Measurements from ENCODE around the gene UBXN11.

Gene UBXN11

GRCh38 chr1:26268290-26269197 is 37.9 kb downstream of the UBXN11 start:
- FAIRE-seq, result no peak

- FAIRE-seq, result no peak
Measured at GRCh38 chr1:26265405-26265804, 41.0 kb downstream of the UBXN11 start.

DNA sequence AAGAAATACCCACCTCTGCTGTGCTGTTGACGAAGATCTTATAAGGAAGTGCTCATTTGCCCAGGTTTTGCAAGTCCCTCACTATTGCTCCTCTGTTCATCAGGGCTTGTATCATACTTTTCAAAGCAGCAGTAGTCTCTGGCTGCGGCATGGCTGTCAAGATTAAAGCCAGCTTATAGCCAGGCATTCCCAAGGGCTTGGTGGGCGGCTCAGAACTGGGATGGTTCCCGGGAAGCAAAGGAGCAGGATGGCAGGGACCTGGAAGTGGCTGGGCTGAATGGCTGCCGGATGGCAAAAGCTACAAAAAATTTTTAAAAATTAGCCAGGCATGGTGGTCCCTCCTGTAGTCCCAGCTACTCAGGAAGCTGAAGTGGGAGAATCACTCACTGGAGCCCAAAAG is 43.2 kb downstream of the UBXN11 start:
- no peak for FAIRE-seq

DNA sequence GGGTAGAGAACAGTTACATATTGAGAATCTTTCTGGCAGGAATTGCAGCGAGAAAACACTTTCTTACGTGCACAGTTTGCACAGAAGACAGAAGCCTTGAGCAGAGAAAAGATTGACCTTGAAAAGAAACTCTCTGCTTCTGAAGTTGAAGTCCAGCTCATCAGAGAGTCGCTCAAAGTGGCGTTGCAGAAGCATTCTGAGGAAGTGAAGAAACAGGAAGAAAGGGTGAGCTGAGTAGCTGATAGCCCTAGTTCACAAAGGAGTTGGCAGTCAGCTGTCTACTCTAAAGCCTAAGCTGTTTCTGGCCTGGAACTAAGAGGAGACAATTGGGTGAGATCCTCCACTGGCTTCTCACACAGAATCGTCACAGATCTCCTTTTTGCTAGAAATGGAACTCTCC is 46.9 kb downstream of the UBXN11 start:
- no peak for FAIRE-seq

- no peak for FAIRE-seq
Measured at GRCh38 chr1:26259005-26259404, 47.4 kb downstream of the UBXN11 start.

DNA sequence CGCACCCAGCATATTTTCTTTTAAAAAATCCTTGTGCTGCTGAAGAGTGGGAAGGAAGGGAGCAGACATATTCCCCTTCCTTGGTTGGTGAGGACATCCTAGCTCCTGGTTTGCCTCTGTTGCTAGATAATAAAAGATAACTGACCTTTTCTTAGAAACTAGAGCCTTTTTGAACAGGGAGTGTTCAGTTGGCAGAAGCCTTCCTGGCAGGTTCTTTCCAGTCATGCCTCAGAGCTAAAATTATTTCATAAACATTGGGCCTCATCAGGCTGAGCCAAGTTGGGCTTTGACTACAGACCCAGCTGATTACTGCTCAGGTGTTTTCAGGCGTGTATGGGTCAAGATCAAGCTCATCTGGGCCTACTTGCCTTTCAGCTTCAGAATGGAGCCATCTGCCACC is 49.2 kb downstream of the UBXN11 start:
- no peak for FAIRE-seq

DNA sequence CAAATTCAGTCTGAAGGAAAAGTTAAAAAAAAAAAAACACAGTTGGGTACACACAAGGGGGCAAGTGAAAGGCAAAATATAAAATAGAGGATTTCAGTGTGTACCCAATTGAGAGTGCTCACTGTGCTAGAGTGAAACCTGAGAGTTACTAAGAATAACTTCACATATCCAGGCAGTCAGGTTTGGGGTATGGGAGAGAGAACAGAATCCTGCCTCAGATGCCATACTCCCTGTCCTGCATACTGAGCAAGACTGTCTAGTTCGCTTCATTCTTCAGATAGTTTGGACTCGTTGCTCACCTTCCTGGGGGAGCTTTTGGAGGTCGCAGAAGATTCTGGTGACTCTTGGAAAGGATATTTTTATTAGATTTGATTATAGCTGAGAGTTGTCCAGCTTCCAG is 52.0 kb downstream of the UBXN11 start:
- no peak for FAIRE-seq

DNA sequence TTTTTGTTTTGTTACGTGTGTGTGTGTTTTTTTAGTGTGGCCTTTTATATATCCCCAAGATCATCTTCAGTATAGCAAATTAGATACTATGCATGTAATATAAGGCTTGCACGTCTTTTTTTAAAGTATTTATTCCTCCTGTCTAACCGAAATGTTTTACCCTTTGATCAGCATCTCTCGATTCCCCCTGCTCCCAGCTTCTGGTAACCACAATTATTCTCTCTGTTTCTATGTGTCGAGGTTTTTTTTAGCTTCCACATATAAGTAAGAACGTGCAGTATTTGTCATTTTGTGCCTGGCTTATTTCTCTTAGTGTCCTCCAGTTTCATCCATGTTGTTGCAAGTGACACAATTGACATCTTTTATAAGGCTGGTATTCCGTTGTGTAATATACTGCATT is 53.7 kb downstream of the UBXN11 start:
- FAIRE-seq, result no peak

DNA sequence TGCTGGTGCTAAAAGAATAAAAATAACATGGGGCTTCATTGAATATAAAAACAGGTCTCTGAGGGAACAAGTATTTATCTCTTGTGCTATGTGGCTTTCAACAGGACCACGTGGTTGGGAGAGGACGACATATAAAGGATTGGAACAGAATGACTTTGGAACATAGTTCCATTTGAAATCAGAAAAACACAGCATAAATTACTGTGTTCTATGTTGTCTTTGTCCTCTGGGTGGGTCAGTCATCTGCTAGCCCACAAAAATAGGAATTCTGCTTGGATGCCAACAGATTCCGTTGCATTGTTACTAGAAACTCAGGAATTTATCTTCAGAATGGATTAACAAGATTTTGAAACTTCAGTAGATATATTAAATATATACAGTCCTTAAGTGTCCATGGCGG is 66.5 kb downstream of the UBXN11 start:
- FAIRE-seq, result no peak

DNA sequence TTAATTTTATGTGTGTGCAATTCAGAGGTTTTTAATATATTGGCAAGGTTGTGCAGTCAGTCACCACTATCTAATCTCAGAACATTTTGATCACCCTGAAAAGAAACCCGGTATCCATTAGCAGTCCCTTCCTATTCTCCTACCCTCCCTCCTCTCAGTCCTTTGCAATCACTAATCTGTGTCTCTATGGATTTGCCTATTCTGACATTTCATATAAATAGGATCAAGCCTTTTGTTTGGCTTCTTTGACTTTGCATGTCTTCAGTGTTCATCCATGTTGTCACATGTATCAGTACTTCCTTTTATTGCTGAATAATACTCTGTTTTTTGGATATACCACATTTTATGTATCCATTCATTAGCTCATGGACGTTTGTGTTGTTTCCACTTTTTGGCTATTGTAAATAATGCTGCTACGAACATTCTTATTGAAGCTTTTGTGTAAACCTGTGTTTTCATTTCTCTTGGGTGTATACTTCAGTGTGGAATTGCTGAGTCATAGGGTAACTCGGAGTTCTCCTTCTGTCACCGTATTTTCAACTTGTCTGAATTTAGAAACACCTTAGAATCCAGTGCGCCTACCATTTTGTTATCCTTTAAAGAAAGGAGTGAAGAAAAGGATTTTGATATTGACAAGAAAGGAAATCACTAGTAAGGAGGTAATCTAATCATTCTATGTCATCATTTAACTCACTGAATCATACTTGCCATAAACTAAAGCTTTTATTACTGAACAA is 69.0 kb downstream of the UBXN11 start:
- FAIRE-seq, result no peak

DNA sequence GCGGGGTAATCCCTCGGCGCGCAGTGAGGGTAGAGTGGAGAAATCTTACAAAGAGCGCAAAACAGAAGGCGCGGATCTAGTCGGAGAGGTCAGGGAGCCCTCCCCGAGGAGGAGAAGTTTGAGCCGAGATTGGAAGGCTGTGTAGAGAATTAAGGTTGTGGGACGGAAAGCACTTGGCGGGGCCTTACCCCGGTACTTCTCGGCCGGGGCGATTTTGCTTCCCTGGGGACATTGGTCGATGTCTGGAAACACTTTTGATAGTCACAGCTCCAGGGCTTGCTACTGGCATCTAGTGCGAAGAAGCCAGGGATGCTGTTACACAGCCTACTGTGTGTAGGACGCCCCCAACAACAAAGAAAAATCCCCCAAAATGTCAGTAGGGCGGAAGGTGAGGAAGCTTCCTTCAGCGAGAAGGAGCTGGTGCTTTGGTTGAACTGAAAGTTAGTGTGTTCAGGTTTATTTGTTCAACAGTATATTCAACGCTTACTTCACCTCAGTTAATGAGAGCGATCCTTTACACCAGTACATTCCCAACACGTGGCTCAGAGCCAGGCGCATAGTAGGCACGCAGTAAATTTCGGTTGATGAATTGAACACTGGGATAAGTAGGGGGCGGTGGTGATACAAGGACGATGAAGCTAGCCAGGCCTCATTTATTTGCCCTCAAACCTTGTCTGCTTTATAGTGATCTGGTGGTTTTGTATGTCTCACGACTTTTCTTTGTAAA is 71.6 kb downstream of the UBXN11 start:
- FAIRE-seq, result no peak

DNA sequence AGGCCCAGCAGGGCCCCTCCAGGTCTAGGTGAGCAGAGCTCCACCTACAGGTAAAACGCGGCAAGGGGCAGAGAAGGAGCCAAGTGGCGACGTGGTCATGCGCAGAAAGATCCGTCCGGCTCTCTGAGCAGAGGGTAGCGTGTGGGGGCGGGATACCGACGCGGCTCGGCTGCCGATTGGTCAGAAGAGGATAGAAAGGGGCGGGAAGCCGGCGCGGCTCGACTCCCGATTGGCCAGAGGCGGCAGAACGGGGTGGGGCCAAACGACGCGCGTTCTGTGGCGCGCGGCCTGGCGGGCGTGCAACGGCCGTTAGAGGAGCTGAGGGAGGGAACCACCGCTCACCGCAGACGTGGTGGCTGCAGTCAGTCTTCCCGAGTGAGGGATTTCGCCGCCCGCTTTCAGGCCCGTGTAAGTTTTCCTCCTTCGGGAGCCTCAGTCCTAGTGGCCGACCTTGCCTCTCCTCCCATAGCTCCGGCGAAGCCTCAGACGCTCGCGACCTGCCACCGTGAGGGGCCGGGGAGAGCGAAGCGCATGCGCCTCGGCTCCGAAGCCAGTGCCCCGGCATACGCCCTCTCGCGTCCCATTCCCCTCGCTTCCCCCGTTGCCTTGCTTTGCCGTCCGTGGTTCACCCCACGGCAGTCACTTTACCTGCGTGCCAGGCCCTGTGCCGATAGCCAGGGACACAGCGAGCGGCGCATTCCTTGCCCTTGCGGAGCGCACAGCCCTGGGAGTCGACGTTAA is 72.4 kb downstream of the UBXN11 start, which contains the start of gene CEP85:
TSS of gene CEP85 (plus strand) at position 298 of the 741 bp plus-strand sequence. CDS start 5,584 bp downstream, outside the sequence.
- FAIRE-seq, result peak; percentile 99
